HG03354 (cell line): ENCODE measurements around the gene ULK3.
A peak's percentile ranks its signal among the peaks of the same experiment; 100 is the strongest.
"Not testable (repeated sequence)": the region's sequence is repeated elsewhere in the genome, so short reads cannot be mapped to it uniquely, and the experiment has no call there.

Source experiments
- ATAC-seq: cut with Tn5 transposase; IDR thresholded peaks from one replicate; pipeline ENCODE4 v1.9.1; 2021; ENCODE audit warnings: mild to moderate bottlenecking; ENCODE audit not compliant: unreplicated experiment, poor library complexity, severe bottlenecking

The ULK3 gene

GRCh38 chr15:74842581-74843444 is at the start of gene ULK3:
Gene ULK3 (minus strand): TSS chr15:74843156. CDS start chr15:74843105, 51 bp downstream.
- ATAC-seq: peak; percentile 87

DNA sequence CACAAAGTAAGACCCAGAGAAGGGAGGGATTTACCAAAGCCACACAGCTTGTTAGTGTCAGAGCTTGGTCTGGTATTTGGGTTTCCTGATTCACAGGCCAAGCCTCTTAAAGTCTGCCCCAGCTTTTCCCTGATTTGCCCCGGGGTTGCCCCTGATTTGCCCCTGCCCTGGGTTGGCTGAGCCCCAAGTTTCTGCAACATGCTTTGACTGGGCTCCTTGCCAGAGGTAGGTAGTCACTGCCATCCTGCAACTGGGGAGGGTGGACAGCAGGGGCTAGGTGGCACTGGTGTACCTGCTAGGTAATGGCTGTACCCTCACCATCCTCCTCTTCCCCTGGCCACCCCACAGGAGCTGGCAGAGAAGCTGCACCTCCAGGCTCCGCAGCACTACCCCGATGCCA is 49.4 kb upstream of the ULK3 start:
- ATAC-seq: no peak

DNA sequence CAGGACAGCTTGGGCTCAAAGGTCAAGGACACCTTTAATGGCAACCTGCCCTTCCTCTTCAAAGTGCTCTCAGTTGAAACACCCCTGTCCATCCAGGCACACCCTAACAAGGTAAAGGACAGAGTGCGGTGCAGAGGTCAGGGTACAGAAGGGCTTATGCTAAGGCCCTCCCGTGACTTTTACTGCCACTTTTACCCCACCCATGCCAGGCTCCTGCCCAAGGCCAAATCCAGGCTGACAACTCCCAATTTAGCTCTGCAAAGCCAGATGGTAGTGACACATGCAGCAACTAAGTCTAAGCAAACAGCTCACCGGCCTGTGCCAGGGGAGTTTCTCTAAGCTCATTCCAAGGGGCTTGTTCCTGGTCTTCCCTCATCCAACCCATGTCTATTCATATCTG is 48.5 kb upstream of the ULK3 start:
- no peak for ATAC-seq

DNA sequence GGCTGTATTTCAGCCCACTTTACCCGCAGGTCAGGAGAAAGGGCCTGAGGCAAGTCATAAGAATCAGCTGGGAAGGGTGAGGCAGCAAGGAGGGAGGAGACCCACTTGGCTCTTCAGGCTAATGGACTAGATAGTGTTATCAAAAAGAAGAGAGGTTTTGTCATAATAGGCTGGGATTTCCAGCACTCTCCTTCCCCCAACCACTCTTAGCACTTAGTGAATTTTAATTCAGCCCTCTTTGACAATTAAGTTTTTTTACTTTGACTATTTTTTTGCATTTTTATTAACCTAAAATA is 47.7 kb upstream of the ULK3 start:
- ATAC-seq: no peak

GRCh38 chr15:74889883-74890664 is 47.1 kb upstream of the ULK3 start, which contains the start of gene MPI:
Gene MPI (plus strand): TSS chr15:74890042. CDS start chr15:74890074, 32 bp downstream.
- ATAC-seq: peak; percentile 96

DNA sequence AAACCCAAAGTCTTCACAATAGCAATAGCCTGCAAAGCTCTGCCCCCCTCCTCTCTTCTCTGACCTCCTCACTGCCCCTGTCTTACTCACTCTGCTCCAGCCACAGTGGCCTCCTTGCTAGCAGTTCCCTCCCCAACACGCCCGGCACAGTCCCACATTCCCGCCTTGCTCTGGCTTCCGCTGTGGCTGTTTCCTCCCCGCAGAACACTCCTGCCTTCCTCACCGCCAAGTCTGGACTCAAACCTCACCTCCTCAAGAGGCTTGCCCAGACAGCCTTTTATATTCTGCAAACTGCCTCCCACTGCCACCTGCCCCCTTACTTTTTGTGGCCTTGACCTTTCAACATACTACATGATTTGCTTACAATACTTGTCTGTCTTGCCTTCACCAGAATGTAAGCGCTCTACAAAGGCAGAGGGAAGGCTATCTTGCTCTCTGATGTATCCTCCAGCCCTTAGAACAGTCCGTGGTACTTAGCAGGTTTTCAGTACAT is 46.5 kb upstream of the ULK3 start:
- peak; percentile 21 for ATAC-seq

DNA sequence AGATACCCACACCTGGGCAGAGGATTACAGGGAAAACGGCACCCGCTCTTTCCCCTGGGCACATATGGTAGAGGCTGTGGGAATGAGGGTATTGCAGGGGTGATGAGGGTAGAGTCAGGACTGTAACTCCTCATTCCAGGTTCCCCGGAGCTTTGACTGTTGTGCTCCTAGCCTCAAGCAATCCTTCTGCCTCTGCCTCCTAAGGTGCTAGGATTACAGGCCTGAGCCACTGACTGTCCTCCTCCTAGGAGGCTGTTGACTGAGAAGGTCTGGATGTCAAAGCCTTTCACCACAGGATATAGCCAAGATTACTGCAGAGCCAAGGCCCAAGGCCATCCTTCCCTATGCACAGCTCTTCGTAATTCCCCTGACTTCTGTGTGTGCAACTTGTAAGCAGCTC is 45.8 kb upstream of the ULK3 start:
- ATAC-seq: no peak

GRCh38 chr15:74887537-74888193 is 44.7 kb upstream of the ULK3 start:
- not testable (repeated sequence) for ATAC-seq

GRCh38 chr15:74885461-74885860 is 42.5 kb upstream of the ULK3 start:
- ATAC-seq: no peak

GRCh38 chr15:74884428-74885223 is 41.7 kb upstream of the ULK3 start:
- no peak for ATAC-seq

- ATAC-seq: no peak
These were observed 39.6 kb upstream of the ULK3 start for GRCh38 chr15:74882528-74882927.

DNA sequence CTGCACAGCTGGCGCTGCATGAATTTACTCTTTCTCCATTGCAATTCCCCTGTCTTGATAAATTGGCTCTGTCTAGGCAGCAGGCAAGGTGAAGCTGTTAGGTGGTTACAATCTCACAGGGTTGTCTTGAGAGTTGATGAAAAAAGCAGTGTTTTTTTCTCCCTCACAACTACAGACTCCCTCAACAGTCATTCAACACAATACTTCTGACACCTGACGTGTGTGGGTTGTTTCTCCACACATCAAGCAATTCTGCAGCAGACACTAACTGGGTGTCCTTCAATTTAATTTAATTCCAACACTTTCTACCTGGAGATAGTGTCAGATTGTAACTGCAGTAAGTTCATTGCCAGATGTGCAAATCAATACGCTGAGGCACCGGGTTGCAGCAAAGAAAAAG is 35.3 kb upstream of the ULK3 start:
- ATAC-seq: no peak

DNA sequence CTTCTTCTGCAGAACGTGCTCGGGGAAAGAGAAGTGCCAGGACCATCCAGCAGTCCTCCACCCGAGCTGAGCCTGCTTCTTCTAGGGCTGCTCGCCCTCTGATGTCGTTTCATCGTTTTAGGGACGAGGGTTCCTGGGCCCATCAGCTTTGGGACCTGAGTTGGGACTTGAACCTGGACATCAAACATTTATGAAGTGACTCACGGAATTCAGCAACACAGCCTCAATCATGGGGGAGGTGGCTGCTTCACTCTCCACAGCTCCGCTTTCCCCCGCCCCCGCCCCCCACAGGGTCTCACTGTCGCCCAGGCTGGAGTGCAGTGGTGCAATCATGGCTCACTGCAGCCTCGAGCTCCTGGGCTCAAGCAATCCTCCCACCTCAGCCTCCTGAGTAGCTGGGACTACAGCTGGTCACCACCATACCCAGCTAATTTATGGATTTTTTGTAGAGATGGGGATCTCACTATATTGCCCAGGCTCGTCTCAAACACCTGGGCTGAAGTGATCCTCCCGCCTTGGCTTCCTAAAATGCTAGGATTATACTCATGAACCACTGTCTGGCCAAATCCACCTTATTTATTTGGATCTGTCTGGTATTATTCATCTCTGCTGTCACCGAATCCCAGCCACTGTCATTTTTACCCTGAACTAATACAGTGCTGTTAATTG is 30.9 kb upstream of the ULK3 start:
- no peak for ATAC-seq

DNA sequence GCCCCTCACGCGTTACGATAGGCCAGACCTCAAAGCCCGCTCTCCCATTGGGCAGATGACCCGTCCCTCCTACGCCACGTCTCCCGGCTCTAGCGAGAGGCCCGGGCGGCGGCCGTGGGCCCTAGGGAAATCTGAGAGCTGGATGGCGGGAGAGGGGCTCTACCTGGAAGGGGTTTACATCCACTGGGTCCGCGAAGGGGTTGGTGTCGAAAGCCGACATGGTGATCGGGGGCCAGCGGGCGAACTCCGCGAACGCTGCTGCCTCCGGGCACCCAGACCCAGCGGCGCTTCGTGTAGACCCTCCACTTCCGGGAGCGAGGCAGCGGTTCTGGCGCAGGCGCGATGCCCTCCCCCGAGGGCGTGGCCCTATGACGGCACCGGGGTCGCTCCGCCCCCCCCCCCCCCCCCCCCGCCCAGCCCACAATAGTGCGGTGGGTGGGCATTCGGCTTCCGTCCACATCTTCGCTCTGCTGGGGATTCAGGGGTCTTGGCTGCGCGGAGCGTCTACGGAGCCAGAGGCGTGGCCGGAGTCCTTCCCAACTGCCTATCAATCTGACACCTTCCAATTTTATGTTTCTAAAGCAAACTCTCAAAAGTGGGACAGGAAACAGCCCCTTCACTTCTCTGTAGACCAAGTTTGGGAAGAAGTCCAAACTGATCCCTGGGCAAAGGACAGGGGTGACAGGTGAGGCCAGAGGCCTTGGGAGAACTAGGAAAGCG is 30.2 kb upstream of the ULK3 start, which contains the start of gene SCAMP2:
SCAMP2 (minus strand) TSS at position 330 of the 720 bp plus-strand sequence; CDS start at position 220, 110 bp downstream.
- peak; percentile 86 for ATAC-seq

- ATAC-seq: no peak
These were observed 29.7 kb upstream of the ULK3 start for GRCh38 chr15:74872702-74873035.

DNA sequence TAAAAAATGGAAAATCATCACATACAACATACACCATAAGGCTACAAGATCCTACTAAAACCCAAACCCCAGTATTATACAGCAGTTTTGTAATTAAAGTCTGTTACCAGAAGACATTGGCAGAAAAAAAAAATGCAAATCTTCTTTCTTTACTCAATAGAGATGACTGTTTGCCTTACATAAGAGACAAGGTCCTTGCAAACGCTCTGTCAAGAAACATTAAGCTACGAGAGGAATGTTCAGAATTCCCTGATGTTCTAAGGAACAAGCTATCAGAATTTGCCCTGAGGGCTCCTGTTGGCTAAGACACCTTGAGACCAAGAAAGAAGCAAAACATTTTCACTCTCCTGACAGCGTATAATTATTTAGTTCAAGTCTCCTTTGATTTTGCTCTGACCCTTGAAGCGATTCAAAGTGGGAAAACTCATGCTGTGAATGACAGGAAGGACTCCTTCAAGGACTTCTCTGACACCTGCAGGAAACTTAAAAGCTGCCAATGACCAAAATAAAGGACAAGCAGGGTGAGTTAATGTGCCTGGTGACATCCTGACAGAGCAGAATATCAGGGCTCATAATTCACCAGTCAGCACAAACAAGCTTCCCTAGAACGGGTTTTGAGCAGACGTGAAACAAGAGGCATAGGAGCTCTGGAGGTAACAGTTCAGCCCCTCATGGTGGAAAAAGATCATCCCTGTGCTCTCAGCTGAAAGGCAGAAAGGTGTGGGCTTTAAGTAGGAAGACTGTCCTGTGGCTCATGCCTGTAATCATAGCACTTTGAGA is 27.7 kb upstream of the ULK3 start:
- ATAC-seq: no peak

GRCh38 chr15:74869726-74870407 is 26.9 kb upstream of the ULK3 start:
- ATAC-seq: peak; percentile 64
